NCI-H1092 (cell line): Measurements from ENCODE around the gene CLK4.

Experiments
- DNase-seq: peaks from one replicate; lab custom pipeline; 2025; lab: John Stamatoyannopoulos, UW

CLK4 gene

GRCh38 chr5:178553517-178553916 lies 73.3 kb downstream of the CLK4 start:
- no peak for DNase-seq
